GM23338 (cell line): Measurements from ENCODE around the gene AGPAT4. TPM values are rescaled to one million over a fixed set of nuclear protein-coding genes. Genes with fewer than 3 reads are reported as not detected.

ENCODE experiments used
- ATAC-seq: fragments of 200-7000 bp; cut with Tn5 transposase; 3 replicates; pipeline ENCODE4 v1.9.1; 2020
- DNase-seq: peaks from one replicate; pipeline ENCODE4 v3.0.0-alpha.2; 2015; ENCODE audit warnings: low spot score
- H2AFZ ChIP-seq: fragments of 200-600 bp; sonication (generic); 2 replicates; pipeline ENCODE4 v1.8.0; 2016; ENCODE audit warnings: antibody characterized with exemption, mild to moderate bottlenecking, moderate library complexity
- H3F3A ChIP-seq: fragments of 200-600 bp; sonication (generic); replicated peaks from 2 replicates; pipeline ENCODE4 v1.8.0; 2017; ENCODE audit warnings: antibody characterized with exemption, mixed run types, low read depth
- H3K27ac ChIP-seq: fragments of 200-600 bp; sonication (generic); 2 replicates; pipeline ENCODE4 v1.6.1; 2016; ENCODE audit warnings: low read depth
- H3K27me3 ChIP-seq: fragments of 200-600 bp; sonication (generic); 2 replicates; pipeline ENCODE4 v1.8.0; 2016; ENCODE audit warnings: mild to moderate bottlenecking, mixed run types, moderate library complexity; ENCODE audit not compliant: insufficient read depth
- H3K36me3 ChIP-seq: fragments of 200-600 bp; sonication (generic); 2 replicates; pipeline ENCODE4 v1.8.0; 2016; ENCODE audit warnings: mild to moderate bottlenecking; ENCODE audit not compliant: insufficient read depth
- H3K4me1 ChIP-seq: fragments of 200-600 bp; sonication (generic); 2 replicates; pipeline ENCODE4 v1.8.0; 2016; ENCODE audit warnings: mild to moderate bottlenecking, moderate library complexity; ENCODE audit not compliant: insufficient read depth
- H3K4me2 ChIP-seq: fragments of 200-600 bp; sonication (generic); 2 replicates; pipeline ENCODE4 v1.7.1; 2017; ENCODE audit warnings: mixed run types
- H3K4me3 ChIP-seq: fragments of 200-600 bp; sonication (generic); 2 replicates; pipeline ENCODE4 v1.6.1; 2016; ENCODE audit warnings: mixed run types
- H3K79me2 ChIP-seq: fragments of 200-600 bp; sonication (generic); replicated peaks from 2 replicates; pipeline ENCODE4 v1.8.0; 2017; ENCODE audit warnings: mild to moderate bottlenecking; ENCODE audit not compliant: insufficient read depth
- H3K9me2 ChIP-seq: fragments of 200-600 bp; sonication (generic); 2 replicates; pipeline ENCODE4 v1.8.0; 2017; ENCODE audit not compliant: insufficient read depth
- H4K20me1 ChIP-seq: fragments of 200-600 bp; sonication (generic); replicated peaks from 2 replicates; pipeline ENCODE4 v1.8.0; 2017; ENCODE audit warnings: mild to moderate bottlenecking; ENCODE audit not compliant: insufficient read depth
- H3K27ac Mint-ChIP-seq: 2 replicates; pipeline ENCODE4 v1.8.0; 2020; ENCODE audit warnings: inconsistent platforms, mild to moderate bottlenecking, moderate library complexity, mixed read lengths
- H3K27me3 Mint-ChIP-seq: 3 replicates; pipeline ENCODE4 v1.8.0; 2022; ENCODE audit warnings: low read depth, mild to moderate bottlenecking, moderate library complexity, mixed read lengths, inconsistent platforms; ENCODE audit not compliant: insufficient read depth, poor library complexity
- H3K36me3 Mint-ChIP-seq: 3 replicates; pipeline ENCODE4 v1.8.0; 2021; ENCODE audit warnings: low read depth, mild to moderate bottlenecking, inconsistent platforms, moderate library complexity, mixed read lengths
- H3K4me1 Mint-ChIP-seq: 3 replicates; pipeline ENCODE4 v1.8.0; 2020; ENCODE audit warnings: mild to moderate bottlenecking, inconsistent platforms, mixed read lengths
- H3K4me3 Mint-ChIP-seq: 3 replicates; pipeline ENCODE4 v1.8.0; 2021; ENCODE audit warnings: moderate library complexity, mild to moderate bottlenecking, inconsistent platforms, mixed read lengths
- H3K9me3 Mint-ChIP-seq: 3 replicates; pipeline ENCODE4 v1.8.0; 2020; ENCODE audit warnings: moderate library complexity, mild to moderate bottlenecking, inconsistent platforms, mixed read lengths
- CREB1 ChIP-seq: fragments of 250-450 bp; sonication (Bioruptor Pico); IDR thresholded peaks from 2 replicates; pipeline ENCODE4 v1.5.0; 2020; ENCODE audit warnings: low read depth, mild to moderate bottlenecking, moderate library complexity
- NANOG ChIP-seq: IDR thresholded peaks from 2 replicates; pipeline ENCODE4 v1.6.1; 2016; ENCODE audit warnings: antibody characterized with exemption, borderline replicate concordance
- POLR2AphosphoS5 ChIP-seq: IDR thresholded peaks from 2 replicates; pipeline ENCODE4 v1.6.1; 2016; ENCODE audit warnings: antibody characterized with exemption, low read depth
- REST ChIP-seq: IDR thresholded peaks from one replicate; pipeline ENCODE4 v1.6.1; 2018; ENCODE audit warnings: antibody characterized with exemption; ENCODE audit not compliant: unreplicated experiment
- ZNF331 ChIP-seq: fragments of 250-450 bp; sonication (Bioruptor Pico); IDR thresholded peaks from 2 replicates; pipeline ENCODE4 v1.5.0; 2020; ENCODE audit warnings: low read depth, mild to moderate bottlenecking, moderate library complexity
- long read RNA-seq: library from polyadenylated mRNA; unstranded; transcript quantifications from one replicate; pipeline ENCODE4 v2.0.0, GENCODE V29; 2020; ENCODE audit not compliant: unreplicated experiment
- polyA plus RNA-seq: library from polyadenylated mRNA; unstranded; fragments of >200 nt; fragmentation: Nextera tagmentation; extraction: Ambion mirVana; gene quantifications from 2 replicates; pipeline ENCODE4 v1.2.1, GENCODE V29; 2016
- total RNA-seq: library from RNA; depleted of rRNA; stranded (reverse); fragments of >200 nt; shearing (Covaris generic); gene quantifications from 2 replicates; pipeline ENCODE4 v1.2.3, GENCODE V29; 2014; rRNA removed
- TF ChIP-seq, protein P1 (sequence below): IDR thresholded peaks from 2 replicates; pipeline ENCODE4 v1.6.1; 2016; ENCODE audit warnings: antibody characterized with exemption
- TF ChIP-seq, protein P2 (sequence below): fragments of 250-450 bp; sonication (Bioruptor Pico); IDR thresholded peaks from 2 replicates; pipeline ENCODE4 v1.5.0; 2020; ENCODE audit warnings: mild to moderate bottlenecking, moderate library complexity

The AGPAT4 gene
- 18.3 and 19.3 TPM in 2 replicates for total RNA-seq
- polyA plus RNA-seq: 7.0 and 8.9 TPM in 2 replicates
- long read RNA-seq, full-length matches to known transcripts: 6 of 8 reads
- long read RNA-seq, partial matches to known transcripts: 0 of 8 reads
- long read RNA-seq, other reads (novel, unspliced or antisense): 2 of 8 reads

GRCh38 chr6:161273752-161274487 is at the start of gene AGPAT4:
Gene AGPAT4 (minus strand): TSS chr6:161274061. CDS start chr6:161232213, 41,848 bp downstream.
- Mint-ChIP-seq H3K4me1 (peaks cover 32% of the 10 kb centered on the region), H3K9me3 (no peaks in the 10 kb centered on the region), H3K36me3 (peaks cover 9% of the 10 kb centered on the region; the same call in 2 of the 3 replicates), H3K4me3 (peak within 1 kb of the TSS; percentile 86), H3K27ac (peak within 1 kb of the TSS; percentile 99), H3K27me3 (no peaks in the 10 kb centered on the region)
- no peaks in the 10 kb centered on the region for H3F3A ChIP-seq
- peak within 1 kb of the TSS; percentile 77 for H3K4me2 ChIP-seq
- peak within 1 kb of the TSS; percentile 78 for H2AFZ ChIP-seq
- H3K9me2 ChIP-seq: no peaks in the 10 kb centered on the region
- ATAC-seq (peak; percentile 89), DNase-seq (peak; percentile 95)
- peak within 1 kb of the TSS; percentile 92 for H3K27ac ChIP-seq
- peaks cover 11% of the 10 kb centered on the region for H4K20me1 ChIP-seq
- TF ChIP-seq, protein P1, sequence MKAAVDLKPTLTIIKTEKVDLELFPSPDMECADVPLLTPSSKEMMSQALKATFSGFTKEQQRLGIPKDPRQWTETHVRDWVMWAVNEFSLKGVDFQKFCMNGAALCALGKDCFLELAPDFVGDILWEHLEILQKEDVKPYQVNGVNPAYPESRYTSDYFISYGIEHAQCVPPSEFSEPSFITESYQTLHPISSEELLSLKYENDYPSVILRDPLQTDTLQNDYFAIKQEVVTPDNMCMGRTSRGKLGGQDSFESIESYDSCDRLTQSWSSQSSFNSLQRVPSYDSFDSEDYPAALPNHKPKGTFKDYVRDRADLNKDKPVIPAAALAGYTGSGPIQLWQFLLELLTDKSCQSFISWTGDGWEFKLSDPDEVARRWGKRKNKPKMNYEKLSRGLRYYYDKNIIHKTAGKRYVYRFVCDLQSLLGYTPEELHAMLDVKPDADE: no peak
- no peak for TF ChIP-seq ZNF331 (CRISPR knock-in tag)
- TF ChIP-seq POLR2AphosphoS5: peak; percentile 68
- TF ChIP-seq REST: peak; percentile 40
- peak; percentile 85 for TF ChIP-seq CREB1 (CRISPR knock-in tag)
- TF ChIP-seq NANOG: no peak
- TF ChIP-seq, protein P2, sequence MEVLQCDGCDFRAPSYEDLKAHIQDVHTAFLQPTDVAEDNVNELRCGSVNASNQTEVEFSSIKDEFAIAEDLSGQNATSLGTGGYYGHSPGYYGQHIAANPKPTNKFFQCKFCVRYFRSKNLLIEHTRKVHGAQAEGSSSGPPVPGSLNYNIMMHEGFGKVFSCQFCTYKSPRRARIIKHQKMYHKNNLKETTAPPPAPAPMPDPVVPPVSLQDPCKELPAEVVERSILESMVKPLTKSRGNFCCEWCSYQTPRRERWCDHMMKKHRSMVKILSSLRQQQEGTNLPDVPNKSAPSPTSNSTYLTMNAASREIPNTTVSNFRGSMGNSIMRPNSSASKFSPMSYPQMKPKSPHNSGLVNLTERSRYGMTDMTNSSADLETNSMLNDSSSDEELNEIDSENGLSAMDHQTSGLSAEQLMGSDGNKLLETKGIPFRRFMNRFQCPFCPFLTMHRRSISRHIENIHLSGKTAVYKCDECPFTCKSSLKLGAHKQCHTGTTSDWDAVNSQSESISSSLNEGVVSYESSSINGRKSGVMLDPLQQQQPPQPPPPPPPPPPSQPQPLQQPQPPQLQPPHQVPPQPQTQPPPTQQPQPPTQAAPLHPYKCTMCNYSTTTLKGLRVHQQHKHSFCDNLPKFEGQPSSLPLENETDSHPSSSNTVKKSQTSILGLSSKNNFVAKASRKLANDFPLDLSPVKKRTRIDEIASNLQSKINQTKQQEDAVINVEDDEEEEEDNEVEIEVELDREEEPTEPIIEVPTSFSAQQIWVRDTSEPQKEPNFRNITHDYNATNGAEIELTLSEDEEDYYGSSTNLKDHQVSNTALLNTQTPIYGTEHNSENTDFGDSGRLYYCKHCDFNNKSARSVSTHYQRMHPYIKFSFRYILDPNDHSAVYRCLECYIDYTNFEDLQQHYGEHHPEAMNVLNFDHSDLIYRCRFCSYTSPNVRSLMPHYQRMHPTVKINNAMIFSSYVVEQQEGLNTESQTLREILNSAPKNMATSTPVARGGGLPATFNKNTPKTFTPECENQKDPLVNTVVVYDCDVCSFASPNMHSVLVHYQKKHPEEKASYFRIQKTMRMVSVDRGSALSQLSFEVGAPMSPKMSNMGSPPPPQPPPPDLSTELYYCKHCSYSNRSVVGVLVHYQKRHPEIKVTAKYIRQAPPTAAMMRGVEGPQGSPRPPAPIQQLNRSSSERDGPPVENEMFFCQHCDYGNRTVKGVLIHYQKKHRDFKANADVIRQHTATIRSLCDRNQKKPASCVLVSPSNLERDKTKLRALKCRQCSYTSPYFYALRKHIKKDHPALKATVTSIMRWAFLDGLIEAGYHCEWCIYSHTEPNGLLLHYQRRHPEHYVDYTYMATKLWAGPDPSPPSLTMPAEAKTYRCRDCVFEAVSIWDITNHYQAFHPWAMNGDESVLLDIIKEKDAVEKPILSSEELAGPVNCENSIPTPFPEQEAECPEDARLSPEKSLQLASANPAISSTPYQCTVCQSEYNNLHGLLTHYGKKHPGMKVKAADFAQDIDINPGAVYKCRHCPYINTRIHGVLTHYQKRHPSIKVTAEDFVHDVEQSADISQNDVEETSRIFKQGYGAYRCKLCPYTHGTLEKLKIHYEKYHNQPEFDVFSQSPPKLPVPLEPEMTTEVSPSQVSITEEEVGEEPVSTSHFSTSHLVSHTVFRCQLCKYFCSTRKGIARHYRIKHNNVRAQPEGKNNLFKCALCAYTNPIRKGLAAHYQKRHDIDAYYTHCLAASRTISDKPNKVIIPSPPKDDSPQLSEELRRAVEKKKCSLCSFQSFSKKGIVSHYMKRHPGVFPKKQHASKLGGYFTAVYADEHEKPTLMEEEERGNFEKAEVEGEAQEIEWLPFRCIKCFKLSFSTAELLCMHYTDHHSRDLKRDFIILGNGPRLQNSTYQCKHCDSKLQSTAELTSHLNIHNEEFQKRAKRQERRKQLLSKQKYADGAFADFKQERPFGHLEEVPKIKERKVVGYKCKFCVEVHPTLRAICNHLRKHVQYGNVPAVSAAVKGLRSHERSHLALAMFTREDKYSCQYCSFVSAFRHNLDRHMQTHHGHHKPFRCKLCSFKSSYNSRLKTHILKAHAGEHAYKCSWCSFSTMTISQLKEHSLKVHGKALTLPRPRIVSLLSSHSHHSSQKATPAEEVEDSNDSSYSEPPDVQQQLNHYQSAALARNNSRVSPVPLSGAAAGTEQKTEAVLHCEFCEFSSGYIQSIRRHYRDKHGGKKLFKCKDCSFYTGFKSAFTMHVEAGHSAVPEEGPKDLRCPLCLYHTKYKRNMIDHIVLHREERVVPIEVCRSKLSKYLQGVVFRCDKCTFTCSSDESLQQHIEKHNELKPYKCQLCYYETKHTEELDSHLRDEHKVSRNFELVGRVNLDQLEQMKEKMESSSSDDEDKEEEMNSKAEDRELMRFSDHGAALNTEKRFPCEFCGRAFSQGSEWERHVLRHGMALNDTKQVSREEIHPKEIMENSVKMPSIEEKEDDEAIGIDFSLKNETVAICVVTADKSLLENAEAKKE (CRISPR knock-in tag): no peak
- peak within 1 kb of the TSS; percentile 58 for H3K4me3 ChIP-seq
- peaks cover 26% of the 10 kb centered on the region for H3K4me1 ChIP-seq
- peaks cover 44% of the 10 kb centered on the region for H3K79me2 ChIP-seq
- no peaks in the 10 kb centered on the region for H3K27me3 ChIP-seq
- H3K36me3 ChIP-seq: no peaks in the 10 kb centered on the region
